AG08396 (cell line): ENCODE data around the gene GABRR1.
"Not testable (repeated sequence)": the region's sequence is repeated elsewhere in the genome, so short reads cannot be mapped to it uniquely, and the experiment has no call there.

Experiments
- DNase-seq: peaks from one replicate; pipeline ENCODE4 v3.0.0; 2012; ENCODE audit warnings: low spot score, mixed read lengths

The GABRR1 gene

DNA sequence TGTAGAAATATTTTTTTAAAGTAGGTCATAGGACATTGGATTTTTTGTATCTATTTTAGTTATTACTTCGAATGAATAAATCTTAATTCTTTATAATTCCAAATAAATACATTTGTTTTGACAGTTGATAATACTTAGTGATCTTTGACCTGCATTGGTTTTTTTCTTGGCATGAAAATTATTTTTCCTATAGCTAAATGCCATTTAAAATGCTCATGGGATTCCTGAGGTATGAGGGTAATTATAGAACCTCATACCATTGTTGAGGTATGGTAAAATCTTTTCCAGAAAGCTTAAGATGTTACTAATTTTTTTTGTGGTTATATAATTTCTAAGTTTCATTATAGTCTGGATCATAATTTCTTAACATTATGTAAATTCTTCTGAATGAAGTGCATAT is 63.0 kb downstream of the GABRR1 start:
- DNase-seq = no peak

DNA sequence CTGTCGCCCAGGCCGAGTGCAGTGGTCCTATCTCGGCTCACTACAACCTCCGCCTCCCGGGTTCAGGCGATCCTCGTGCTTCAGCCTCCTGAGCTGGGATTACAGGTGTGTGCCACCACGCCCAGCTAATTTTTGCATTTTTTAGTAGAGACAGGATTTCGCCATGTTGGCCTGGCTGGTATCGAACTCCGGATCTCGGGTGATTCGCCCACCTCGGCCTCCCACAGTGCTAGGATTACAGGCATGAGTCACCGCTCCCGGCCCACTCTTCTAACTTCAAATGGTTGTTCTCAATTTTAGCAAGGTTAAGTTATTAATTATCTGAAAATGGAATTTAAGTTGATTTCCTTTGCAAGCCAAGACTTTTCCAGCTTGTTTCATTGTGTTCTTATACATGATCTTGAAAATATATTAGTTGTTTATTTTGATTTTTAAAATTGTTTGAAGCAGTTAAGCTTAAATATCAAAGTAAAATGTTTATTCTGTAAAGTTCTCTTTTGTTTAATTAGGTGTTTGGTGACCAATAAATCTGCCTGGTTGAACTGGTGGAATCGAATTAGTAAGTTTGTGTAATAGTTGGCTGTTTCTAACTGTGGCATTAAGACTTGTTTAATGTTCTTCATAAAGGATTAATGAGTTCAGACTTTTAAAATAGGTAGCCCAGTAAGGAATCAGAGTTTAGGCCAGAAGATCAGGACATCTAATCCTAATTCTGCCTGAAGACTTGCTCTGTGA is 69.0 kb downstream of the GABRR1 start:
- DNase-seq = no peak

DNA sequence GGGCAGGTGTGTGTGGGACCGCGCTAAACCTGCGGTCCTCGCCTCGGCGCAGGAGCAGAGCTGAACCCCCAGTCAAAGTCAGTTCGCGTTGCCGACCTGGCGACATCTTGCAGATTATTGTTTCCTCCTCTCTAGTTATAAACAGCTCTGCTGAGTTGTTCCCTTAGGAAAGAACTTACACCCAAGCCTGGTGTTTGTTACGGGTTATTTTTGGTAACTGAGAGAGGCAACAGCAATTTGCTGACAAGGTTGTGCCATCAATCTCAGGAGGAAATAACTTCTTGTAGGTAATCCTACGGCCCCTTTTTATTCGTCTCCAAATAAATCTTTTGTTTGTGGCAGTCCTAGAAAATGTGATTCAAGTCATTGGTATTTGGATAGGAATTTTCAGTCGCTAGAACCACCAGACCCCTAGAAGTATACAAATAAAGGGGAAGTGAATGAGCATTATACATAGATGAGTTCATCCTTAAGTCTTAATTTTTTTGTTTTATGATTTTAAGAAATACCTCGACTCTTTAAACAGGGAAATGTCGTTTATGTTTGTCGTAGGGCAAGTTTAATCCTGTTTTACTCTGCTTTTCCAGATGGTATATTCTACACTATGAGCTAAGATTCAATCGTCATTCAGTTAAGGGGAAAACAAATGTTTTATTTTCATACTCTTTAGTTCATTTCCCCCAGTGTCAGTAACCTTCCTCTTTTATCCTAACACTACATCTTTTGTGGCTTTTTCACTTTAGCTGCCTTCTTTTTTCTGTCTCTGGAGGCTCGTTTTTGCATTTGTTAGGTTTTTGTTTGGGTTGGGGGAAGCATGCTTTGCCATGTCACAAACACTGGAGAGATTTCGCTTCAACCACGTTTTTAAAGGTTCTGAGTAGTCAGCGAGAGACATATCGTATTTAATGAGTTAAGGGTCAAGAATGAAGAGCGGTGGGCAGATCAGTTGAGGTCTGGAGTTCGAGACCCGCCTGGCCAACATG is 70.1 kb downstream of the GABRR1 start:
- peak; percentile 65 for DNase-seq

DNA sequence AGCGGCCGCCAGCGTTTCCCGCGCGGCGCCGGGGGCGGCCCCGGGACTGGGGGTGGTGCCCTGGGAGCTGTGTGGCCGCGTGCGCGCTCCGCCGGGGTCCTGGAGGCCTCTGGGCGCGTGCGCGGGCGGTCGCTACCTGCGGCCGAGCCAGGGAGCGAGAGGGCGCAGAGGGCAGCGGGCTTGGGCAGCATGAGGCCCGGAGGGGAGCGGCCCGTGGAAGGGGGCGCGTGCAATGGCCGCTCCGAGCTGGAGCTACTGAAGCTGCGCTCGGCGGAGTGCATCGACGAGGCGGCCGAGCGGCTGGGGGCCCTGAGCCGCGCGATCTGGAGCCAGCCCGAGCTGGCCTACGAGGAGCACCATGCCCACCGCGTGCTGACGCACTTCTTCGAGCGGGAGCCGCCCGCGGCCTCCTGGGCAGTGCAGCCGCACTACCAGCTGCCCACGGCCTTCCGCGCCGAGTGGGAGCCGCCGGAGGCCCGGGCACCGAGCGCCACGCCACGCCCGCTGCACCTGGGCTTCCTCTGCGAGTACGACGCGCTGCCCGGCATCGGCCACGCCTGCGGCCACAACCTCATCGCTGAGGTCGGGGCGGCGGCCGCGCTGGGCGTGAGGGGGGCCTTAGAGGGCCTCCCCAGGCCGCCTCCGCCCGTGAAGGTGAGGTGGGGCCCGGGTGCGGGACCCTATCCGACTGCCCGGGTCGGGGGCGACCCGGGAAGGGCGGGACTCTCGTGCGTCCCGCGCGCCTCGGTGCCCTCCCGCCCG is 71.0 kb downstream of the GABRR1 start, which contains the start of gene PM20D2:
PM20D2 (plus strand) TSS at position 100 of the 762 bp plus-strand sequence; CDS start at position 190, 90 bp downstream.
- DNase-seq = peak; percentile 77

DNA sequence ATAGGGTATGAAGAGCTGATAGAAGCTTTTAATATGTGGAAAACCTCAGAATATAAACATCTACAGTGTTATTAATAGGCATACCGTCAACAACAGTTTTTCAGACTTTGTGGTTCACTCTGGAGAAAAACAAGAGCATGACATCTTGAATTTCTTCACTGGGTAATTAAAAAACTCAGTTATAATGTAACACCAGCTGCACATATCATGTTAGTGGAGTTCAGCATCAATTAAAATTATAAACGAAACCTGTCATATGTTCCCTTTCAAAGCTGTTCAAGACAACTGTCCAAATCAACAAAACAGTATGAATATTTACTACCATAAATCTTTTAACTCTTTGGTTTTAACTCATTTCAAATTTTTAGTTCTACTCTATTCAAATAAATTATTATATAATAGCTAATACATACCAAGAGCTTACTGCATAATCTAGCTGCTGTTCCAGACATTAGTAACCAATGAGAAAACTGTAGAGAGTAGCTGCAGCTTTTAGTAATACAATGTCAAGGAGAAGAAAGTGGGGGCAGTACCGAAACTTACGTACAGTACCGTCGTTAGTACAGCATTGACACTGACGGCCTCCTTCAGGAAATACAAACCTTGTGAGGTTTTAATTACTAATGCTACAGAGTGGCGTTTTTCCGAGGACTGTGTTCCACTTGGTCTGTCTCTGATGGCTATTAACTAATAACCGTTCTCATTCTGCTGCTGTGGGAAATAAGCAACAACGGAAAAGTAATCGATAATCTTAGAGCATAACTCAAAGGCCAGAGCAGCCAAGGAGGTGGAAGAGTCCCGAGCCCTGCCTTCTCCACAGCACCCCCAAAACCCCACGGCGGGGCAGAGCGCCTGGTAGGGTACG is 71.8 kb downstream of the GABRR1 start:
- peak; percentile 30 for DNase-seq

DNA sequence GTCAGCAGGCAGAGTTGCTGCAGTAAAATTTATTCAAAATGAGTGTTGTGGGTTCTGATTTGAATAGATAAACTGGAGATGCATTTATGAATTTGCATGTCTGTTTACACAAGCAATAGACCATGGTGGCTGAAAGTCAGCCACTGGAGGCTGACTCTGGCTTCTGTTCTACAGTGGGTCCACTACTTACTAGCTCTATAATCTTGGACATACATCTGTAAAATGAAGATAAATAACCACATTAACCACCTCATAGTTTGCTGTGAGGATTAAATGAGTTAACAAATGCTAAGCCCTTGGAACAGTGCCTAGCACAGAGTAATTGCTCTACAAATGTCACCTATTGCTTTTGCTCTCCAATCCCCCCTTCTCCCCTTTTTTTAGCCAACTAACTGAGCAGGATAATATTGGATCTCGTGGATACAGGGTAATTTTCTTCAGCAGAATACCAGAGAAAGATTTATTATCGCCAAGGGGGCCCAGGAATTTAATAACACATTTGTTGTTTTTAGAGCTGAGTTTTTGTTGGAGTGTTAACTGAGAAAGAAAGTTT is 72.7 kb downstream of the GABRR1 start:
- no peak for DNase-seq

DNA sequence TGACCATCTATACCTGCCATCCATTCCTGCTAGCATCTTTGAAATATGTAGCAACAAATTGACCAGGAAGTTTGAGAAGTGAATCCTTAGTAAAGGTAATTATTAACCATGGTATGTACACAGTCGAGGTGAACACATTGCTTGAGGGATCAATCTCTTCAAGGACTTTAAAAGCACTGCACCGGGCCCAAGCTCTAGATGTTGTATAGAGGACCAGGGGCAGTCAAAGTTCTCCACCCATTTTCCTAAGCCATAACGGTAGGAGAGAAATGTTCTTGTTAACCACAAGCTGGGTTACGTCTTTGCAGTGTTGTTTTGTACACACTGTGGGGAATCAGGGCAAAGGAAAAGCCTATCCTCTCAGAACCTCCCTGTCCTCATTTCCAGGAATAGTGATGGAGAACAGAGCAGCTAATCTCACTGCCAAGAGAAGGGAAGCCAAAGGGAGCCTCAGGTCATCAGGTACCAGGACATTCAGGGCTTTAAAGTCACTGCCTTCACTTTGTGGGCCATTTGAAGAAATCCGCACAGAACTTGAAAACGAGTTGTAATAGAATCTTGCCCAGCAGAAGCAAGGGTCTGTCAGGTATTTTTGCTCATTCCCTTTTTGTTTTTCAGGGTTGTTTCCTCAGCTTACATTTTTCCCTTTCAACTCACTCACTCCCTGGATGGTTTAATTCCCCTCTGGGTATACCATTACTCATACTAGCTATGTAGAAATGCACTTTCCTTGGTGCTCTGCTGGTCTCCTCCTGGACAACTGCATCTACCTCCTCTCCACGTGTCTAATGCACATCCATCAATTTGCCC is 76.6 kb downstream of the GABRR1 start:
- no peak for DNase-seq

DNA sequence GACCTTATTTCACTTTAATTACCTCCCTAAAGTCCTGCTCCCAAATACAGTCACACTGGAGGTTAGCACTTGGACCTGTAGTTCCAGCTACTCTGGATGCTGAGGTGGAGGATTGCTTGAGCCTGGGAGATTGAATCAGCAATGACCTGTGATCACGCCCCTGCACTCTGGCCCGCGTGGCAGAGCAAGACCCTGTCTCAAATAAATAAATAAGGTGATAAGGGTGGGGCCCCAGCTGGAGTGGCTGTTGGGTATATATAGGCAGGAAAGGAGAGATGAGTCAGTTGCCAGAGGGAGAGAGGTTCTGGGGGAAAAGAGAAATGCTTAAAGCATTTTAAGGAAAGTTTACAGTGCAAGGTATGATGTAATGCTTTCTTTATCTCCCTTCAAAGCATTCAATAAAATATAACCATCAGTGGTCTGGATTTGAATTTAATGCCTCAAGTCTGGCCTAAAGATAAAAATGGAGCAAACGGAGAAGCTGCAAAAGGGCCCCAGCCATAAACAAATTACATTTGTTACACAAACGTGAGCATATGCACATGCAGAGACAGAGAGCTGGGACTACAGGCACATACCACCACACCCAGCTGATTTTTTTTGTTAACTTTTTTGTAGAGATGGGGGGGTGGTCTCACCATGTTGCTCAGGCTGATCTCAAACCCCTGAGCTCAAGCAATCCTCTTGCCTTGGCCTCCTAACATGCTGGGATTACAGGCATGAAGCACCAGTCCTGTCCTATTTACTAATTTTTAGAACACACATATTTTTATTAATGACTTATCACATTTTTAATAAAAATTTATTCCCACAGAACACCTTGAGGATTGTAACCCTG is 77.4 kb downstream of the GABRR1 start:
- no peak for DNase-seq

DNA sequence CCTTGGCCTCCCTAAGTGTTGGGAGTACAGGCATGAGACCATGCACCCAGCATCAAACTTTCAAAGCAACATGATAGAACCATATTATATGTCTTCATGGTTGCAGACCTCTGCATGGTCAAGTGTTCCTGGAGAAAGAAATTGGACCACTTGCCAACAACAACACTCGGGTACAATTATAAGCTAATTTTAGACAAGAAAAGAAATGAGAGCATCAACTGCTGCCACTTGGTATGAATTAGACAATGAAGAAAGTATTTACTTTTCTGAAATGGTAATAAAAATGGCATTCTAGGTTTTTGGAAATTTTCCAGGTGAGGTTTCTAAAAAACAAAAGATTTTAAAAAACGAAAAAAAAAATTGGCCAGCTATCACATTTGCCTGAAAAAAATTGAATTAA is 79.0 kb downstream of the GABRR1 start:
- DNase-seq = no peak

DNA sequence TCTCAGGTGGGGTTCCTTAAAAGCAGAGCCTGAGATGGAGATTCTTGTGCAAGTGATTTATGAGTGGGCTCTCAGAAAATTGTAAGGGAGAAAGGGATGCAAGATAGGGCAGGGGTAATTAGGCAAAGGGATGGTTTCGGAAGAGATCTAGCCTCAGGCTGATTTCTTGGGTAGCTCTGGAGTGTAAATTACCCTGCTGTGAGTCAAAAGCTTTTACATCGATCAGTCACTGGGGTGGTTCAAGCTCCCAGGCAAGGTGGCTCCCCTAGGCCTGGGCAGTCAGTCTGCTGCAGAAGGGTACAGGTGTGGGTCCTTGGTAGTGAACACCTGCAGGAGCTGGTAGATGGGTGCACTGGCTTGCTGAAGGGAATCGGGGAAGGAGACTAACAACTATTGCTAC is 82.4 kb downstream of the GABRR1 start:
- no peak for DNase-seq

DNA sequence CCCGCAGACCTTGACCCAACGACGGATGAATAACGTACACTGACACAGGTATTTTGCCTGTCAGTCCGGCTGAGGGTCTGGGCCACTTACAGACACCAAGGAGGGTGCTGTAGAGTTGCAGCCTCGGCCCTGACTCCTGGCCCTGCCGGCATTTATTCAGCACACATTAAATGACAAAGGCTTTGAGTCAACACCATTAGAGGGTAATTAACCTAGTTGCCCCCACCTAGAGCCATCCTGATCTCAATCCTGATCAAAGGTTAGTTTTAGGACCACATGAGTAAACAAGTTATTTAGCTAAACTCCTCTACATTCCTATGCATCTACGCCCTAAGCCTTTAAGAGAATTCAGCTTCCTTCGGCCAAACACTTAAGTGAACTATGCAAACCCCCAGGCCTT is 83.2 kb downstream of the GABRR1 start:
- no peak for DNase-seq

DNA sequence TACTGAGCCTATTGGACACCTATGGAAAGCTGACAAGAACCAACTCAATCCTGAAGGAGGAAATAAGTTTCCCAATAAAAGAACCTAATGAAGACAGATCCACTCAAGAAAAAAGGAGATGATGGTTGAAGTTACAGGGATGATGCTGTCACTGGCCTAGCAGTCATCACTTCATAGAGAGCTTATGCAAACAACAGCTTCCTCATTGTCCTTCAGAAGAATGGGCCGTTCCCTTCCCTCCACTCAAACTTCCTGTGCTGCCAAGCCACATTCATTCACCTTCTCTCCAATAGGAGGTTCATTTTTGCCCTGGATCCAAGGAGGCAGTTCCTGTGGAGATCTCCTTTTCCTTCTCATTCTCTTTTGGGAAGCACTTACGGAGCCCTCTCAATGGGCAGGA is 85.1 kb downstream of the GABRR1 start:
- no peak for DNase-seq

DNA sequence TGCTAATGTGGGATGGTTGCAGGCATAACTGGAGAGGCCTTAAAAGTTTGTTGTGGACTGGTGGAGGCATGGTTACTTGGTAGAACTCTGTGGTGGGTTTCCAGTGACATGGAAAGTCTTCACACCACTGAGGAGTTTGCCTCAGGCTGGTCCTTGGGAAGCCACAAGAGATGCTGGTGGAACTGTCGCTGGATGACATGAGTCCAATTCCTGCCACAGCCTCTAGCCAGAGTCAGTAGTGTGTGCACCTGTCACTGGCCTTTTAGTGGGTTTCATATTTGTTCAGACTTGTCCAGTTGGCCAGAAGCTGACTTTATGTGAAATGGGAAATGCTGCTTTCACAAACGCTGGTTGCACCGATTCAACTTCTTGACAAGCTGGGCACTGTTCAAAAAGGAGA is 85.6 kb downstream of the GABRR1 start:
- DNase-seq = no peak

DNA sequence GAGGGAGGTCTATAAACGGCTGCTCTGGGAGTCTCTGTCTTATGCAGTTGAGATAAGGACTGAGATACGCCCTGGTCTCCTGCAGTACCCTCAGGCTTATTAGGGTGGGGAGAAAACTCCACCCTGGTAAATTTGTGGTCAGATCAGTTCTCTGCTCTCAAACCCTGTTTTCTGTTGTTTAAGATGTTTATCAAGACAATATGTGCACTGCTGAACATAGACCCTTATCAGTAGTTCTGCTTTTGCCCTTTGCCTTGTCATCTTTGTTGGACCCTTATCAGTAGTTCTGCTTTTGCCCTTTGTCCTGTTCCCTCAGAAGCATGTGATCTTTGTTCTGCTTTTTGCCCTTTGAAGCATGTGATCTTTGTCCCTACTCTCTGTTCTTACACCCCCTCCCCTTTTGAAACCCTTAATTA is 88.9 kb downstream of the GABRR1 start:
- DNase-seq = not testable (repeated sequence)
